H9 (cell line): Measurements from ENCODE around the gene CHIT1. TPM values are rescaled to one million over a fixed set of nuclear protein-coding genes. Genes with fewer than 3 reads are reported as not detected.
"Not testable (repeated sequence)": the region's sequence is repeated elsewhere in the genome, so short reads cannot be mapped to it uniquely, and the experiment has no call there.

Experiments
- DNase-seq: peaks from one replicate; pipeline ENCODE4 v3.0.0-alpha.2; 2017
- H2AFZ ChIP-seq: one replicate; pipeline ENCODE4 v1.6.1; 2013; ENCODE audit warnings: mild to moderate bottlenecking, low read length, control low read depth, moderate library complexity
- H2AK5ac ChIP-seq: 2 replicates; pipeline ENCODE4 v1.6.1; 2013; ENCODE audit warnings: low read length, control low read depth, mixed read lengths; ENCODE audit not compliant: insufficient read length
- H2BK120ac ChIP-seq: one replicate; pipeline ENCODE4 v1.6.1; 2013; ENCODE audit warnings: low read depth, mild to moderate bottlenecking, low read length, control low read depth, inconsistent platforms; ENCODE audit not compliant: poor library complexity, severe bottlenecking
- H2BK12ac ChIP-seq: 2 replicates; pipeline ENCODE4 v1.6.1; 2013; ENCODE audit warnings: low read length, control low read depth, mixed read lengths, low read depth; ENCODE audit not compliant: insufficient read length
- H2BK15ac ChIP-seq: 2 replicates; pipeline ENCODE4 v1.6.1; 2013; ENCODE audit warnings: low read depth, low read length, control low read depth
- H2BK20ac ChIP-seq: one replicate; pipeline ENCODE4 v1.6.1; 2013; ENCODE audit warnings: low read depth, mild to moderate bottlenecking, low read length, control low read depth, inconsistent platforms; ENCODE audit not compliant: poor library complexity, severe bottlenecking
- H2BK5ac ChIP-seq: 2 replicates; pipeline ENCODE4 v1.6.1; 2013; ENCODE audit warnings: low read length, control low read depth, mixed read lengths; ENCODE audit not compliant: insufficient read length
- H3K14ac ChIP-seq: 2 replicates; pipeline ENCODE4 v1.6.1; 2013; ENCODE audit warnings: low read length, control low read depth; ENCODE audit not compliant: insufficient read depth
- H3K18ac ChIP-seq: 2 replicates; pipeline ENCODE4 v1.6.1; 2013; ENCODE audit warnings: low read depth, mild to moderate bottlenecking, mixed read lengths, low read length, control low read depth; ENCODE audit not compliant: insufficient read length
- H3K23ac ChIP-seq: 2 replicates; pipeline ENCODE4 v1.6.1; 2013; ENCODE audit warnings: low read length, control low read depth, mixed read lengths, low read depth; ENCODE audit not compliant: insufficient read length
- H3K23me2 ChIP-seq: 2 replicates; pipeline ENCODE4 v1.6.1; 2013; ENCODE audit warnings: low read depth, mild to moderate bottlenecking, mixed read lengths, low read length, control low read depth; ENCODE audit not compliant: insufficient read length, poor library complexity, severe bottlenecking
- H3K27ac ChIP-seq: 2 replicates; pipeline ENCODE4 v1.5.1; 2013; ENCODE audit warnings: low read length, control low read depth, mixed read lengths, low read depth; ENCODE audit not compliant: insufficient read length
- H3K27me3 ChIP-seq: 2 replicates; pipeline ENCODE4 v1.6.1; 2013; ENCODE audit warnings: low read length, control low read depth, inconsistent platforms; ENCODE audit not compliant: insufficient read depth
- H3K4ac ChIP-seq: 2 replicates; pipeline ENCODE4 v1.6.1; 2013; ENCODE audit warnings: low read depth, mild to moderate bottlenecking, control low read depth, inconsistent platforms, low read length, moderate library complexity
- H3K4me1 ChIP-seq: 2 replicates; pipeline ENCODE4 v1.6.1; 2013; ENCODE audit warnings: low read length, control low read depth, inconsistent platforms; ENCODE audit not compliant: insufficient read depth
- H3K4me2 ChIP-seq: 2 replicates; pipeline ENCODE4 v1.6.1; 2013; ENCODE audit warnings: low read length, control low read depth, mixed read lengths; ENCODE audit not compliant: insufficient read length, insufficient read depth
- H3K56ac ChIP-seq: 2 replicates; pipeline ENCODE4 v1.6.1; 2013; ENCODE audit warnings: low read depth, mild to moderate bottlenecking, mixed read lengths, low read length, control low read depth; ENCODE audit not compliant: insufficient read length
- H3K79me1 ChIP-seq: 2 replicates; pipeline ENCODE4 v1.6.1; 2013; ENCODE audit warnings: low read depth, mild to moderate bottlenecking, moderate library complexity, low read length, control low read depth, inconsistent platforms; ENCODE audit not compliant: insufficient read depth, poor library complexity, severe bottlenecking
- H3K79me2 ChIP-seq: 2 replicates; pipeline ENCODE4 v1.6.1; 2013; ENCODE audit warnings: low read length, control low read depth, inconsistent platforms; ENCODE audit not compliant: insufficient read depth
- H3K9ac ChIP-seq: 2 replicates; pipeline ENCODE4 v1.6.1; 2013; ENCODE audit warnings: low read length, control low read depth, mixed read lengths; ENCODE audit not compliant: insufficient read length; ENCODE audit errors: extremely low read depth
- H3K9me3 ChIP-seq: one replicate; pipeline ENCODE4 v1.6.1; 2013; ENCODE audit warnings: low read depth, low read length, inconsistent platforms; ENCODE audit not compliant: control insufficient read depth
- H3T11ph ChIP-seq: one replicate; pipeline ENCODE4 v1.6.1; 2013; ENCODE audit warnings: mild to moderate bottlenecking, low read length, control low read depth, inconsistent platforms
- H4K20me1 ChIP-seq: one replicate; pipeline ENCODE4 v1.6.1; 2013; ENCODE audit not compliant: control insufficient read depth, insufficient read length, insufficient read depth
- H4K5ac ChIP-seq: 2 replicates; pipeline ENCODE4 v1.6.1; 2013; ENCODE audit warnings: low read depth, mild to moderate bottlenecking, mixed read lengths, low read length, control low read depth; ENCODE audit not compliant: insufficient read length
- H4K8ac ChIP-seq: replicated peaks from 2 replicates; pipeline ENCODE4 v1.6.1; 2013; ENCODE audit warnings: low read length, control low read depth, mixed read lengths, low read depth; ENCODE audit not compliant: insufficient read length
- H4K91ac ChIP-seq: 2 replicates; pipeline ENCODE4 v1.6.1; 2013; ENCODE audit warnings: low read depth, mild to moderate bottlenecking, moderate library complexity, mixed read lengths, low read length, control low read depth; ENCODE audit not compliant: insufficient read length
- H3K27ac Mint-ChIP-seq, 3 experiments: 2 replicates in 2 of 3; 3 replicates in 1 of 3; pipeline ENCODE4 v1.8.0; 2020 to 2021; ENCODE audit warnings: mixed read lengths in 3 of 3, mild to moderate bottlenecking in 1 of 3, moderate library complexity in 1 of 3
- H3K27me3 Mint-ChIP-seq: 2 replicates; pipeline ENCODE4 v1.8.0; 2021; ENCODE audit warnings: low read depth, mild to moderate bottlenecking, moderate library complexity, mixed read lengths
- H3K36me3 Mint-ChIP-seq, 3 experiments: 2 replicates in 2 of 3; 3 replicates in 1 of 3; pipeline ENCODE4 v1.8.0; 2020 to 2021; ENCODE audit warnings: low read depth in 3 of 3, mixed read lengths in 3 of 3; ENCODE audit not compliant: insufficient read depth in 1 of 3
- H3K4me1 Mint-ChIP-seq, 2 experiments: 2 replicates each; pipeline ENCODE4 v1.8.0; 2020; ENCODE audit warnings: mixed read lengths in 2 of 2
- H3K4me3 Mint-ChIP-seq, 2 experiments: 2 replicates in 1 of 2; 3 replicates in 1 of 2; pipeline ENCODE4 v1.8.0; 2020 to 2021; ENCODE audit warnings: mild to moderate bottlenecking in 2 of 2, mixed read lengths in 2 of 2, moderate library complexity in 1 of 2
- H3K9me3 Mint-ChIP-seq, 2 experiments: 2 replicates in 1 of 2; 3 replicates in 1 of 2; pipeline ENCODE4 v1.8.0; 2020; ENCODE audit warnings: mild to moderate bottlenecking in 2 of 2, mixed read lengths in 2 of 2, moderate library complexity in 1 of 2
- total RNA-seq: library from RNA; stranded (reverse); gene quantifications from 2 replicates; pipeline ENCODE4 v1.2.1, GENCODE V29; 2021

Gene CHIT1
- total RNA-seq, 1 experiment from 2014 or later = not detected

DNA sequence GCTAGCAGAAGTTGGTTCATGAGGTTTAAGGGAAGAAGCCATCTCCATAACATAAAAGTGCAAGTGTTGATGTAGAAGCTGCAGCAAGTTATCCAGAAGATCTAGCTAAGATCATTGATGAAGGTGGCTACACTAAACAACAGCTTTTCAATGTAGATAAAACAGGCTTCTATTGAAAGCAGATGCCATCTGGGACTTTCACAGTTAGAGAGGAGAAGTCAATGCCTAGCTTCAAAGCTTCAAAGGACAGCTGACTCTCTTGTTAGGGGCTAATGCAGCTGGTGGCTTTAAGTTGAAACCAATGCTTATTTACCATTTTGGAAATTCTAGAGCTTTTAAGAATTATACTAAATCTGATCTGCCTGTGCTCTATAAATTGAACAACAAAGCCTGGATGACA is 25.3 kb upstream of the CHIT1 start:
- H3K27ac ChIP-seq, H3K9me3 ChIP-seq, H4K91ac ChIP-seq, H2BK5ac ChIP-seq, H2AFZ ChIP-seq, H2BK20ac ChIP-seq, H3K27ac Mint-ChIP-seq, H3K4me2 ChIP-seq, H3K27me3 ChIP-seq, H3K4me3 Mint-ChIP-seq, H3K4me1 ChIP-seq, H3T11ph ChIP-seq, H3K36me3 Mint-ChIP-seq, H2BK120ac ChIP-seq, H2BK12ac ChIP-seq, H3K79me2 ChIP-seq, DNase-seq, H3K79me1 ChIP-seq, H2AK5ac ChIP-seq, H2BK15ac ChIP-seq, H3K14ac ChIP-seq, H4K8ac ChIP-seq, H4K20me1 ChIP-seq, H3K23ac ChIP-seq, H4K5ac ChIP-seq, H3K56ac ChIP-seq, H3K18ac ChIP-seq, H3K23me2 ChIP-seq, H3K4ac ChIP-seq, H3K4me1 Mint-ChIP-seq, H3K9ac ChIP-seq: not testable (repeated sequence)
- Mint-ChIP-seq H3K27me3 (peaks cover 56% of the 10 kb centered on the region), H3K9me3 (peaks cover 16 to 22% of the 10 kb centered on the region in 2 experiments)
